ENCODE measurements around the gene ASTE1. TPM values are rescaled to one million over a fixed set of nuclear protein-coding genes. Genes with fewer than 3 reads are reported as not detected.

ASTE1 gene
- total RNA-seq, 1 experiment from 2014 or later: 2.4 TPM

DNA sequence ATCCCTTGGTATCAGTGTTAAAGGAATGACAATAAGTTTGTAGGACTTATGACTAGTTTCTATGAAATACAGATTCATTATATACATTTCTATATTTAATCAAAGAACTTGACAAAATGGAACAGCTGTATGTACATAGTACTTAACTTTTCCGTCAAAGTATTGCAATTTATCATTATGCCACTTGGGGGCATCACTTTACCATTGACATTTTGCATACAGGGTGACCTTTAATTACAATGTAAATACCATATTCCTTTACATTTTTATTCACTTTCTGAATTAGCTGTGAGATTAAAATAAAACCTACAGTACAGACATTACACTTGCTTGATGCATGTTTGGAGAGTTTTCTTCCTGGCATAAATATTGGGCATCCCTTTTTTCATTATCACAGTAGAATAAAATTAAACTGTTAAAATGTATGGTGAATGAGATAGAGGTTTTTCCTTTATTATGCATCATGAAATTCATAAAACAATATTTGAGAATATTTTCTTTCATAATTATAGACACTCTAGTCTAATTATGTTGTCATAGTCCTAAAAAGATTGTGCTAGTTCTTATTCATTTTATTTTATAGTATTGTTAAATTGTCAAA is 7.0 kb upstream of the ASTE1 start:
- no peaks in the 10 kb centered on the region for H3K27me3 ChIP-seq (ENCODE audit: insufficient read depth, low read length)
- ATAC-seq (peak; percentile 65), DNase-seq (ENCODE audit: low read depth, low spot score) (peak; percentile 41)
- intact Hi-C loops (cut with micrococcal nuclease): loop anchor here (1.0 to 10.0 kb wide), 5 partner anchors 286 to 1151 kb away; partner anchors contain the start of gene PIK3R4
- H3K4me3 ChIP-seq (replicated peaks in 1 of 2; ENCODE audit: low read depth in 1 of 2, low read length in 2 of 2): no peak overlapping the region
- ChIA-PET POLR2A (no interaction called here), RAD21 (ENCODE audit: low non-redundant PET in 1 of 2, low total read pairs in 2 of 2, uncharacterized antibody in 2 of 2, unreplicated experiment in 2 of 2) (no interaction called here), CTCF (interaction anchor here (0.8 to 1.9 kb wide), 3 partner anchors 9 to 1001 kb away, joined by 3 to 7 read pairs (median 3); partner anchors contain the start of gene CPNE4)
- H3K27ac ChIP-seq (ENCODE audit: low read depth, low read length): no peak overlapping the region
- no TSS peak for BruUV-seq (replicated peaks)
- no peaks in the 10 kb centered on the region for H4K20me1 ChIP-seq (ENCODE audit: insufficient read depth)
- no peak overlapping the region for H2AFZ ChIP-seq (ENCODE audit: low read depth, low read length, poor library complexity, severe bottlenecking)
- TF ChIP-seq, protein P1, sequence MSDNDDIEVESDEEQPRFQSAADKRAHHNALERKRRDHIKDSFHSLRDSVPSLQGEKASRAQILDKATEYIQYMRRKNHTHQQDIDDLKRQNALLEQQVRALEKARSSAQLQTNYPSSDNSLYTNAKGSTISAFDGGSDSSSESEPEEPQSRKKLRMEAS (IDR thresholded peaks at IDR 0.05): no peak
- no peak for TF ChIP-seq CBX3 (IDR thresholded peaks at IDR 0.05; ENCODE audit: low read depth)
- peak; percentile 37 to 76 (median 55); a peak in 5 of 6 replicates for TF ChIP-seq CTCF (IDR thresholded peaks at IDR 0.05 in 2 of 3, conservative IDR thresholded peaks at IDR 0.05 in 1 of 3; ENCODE audit: borderline replicate concordance in 1 of 3, insufficient read depth in 1 of 3, low read depth in 2 of 3, low read length in 2 of 3)
- TF ChIP-seq YY1 (IDR thresholded peaks at IDR 0.05; ENCODE audit: extremely low read depth, insufficient replicate concordance, low read depth, low read length): no peak
- TF ChIP-seq ELF1 (IDR thresholded peaks at IDR 0.05; ENCODE audit: borderline replicate concordance, low read depth): no peak
- TF ChIP-seq, protein P2, sequence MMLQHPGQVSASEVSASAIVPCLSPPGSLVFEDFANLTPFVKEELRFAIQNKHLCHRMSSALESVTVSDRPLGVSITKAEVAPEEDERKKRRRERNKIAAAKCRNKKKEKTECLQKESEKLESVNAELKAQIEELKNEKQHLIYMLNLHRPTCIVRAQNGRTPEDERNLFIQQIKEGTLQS (IDR thresholded peaks at IDR 0.05): no peak
- no peak for TF ChIP-seq ZFX (IDR thresholded peaks at IDR 0.05)
- no peak for TF ChIP-seq REST (IDR thresholded peaks at IDR 0.05; ENCODE audit: low read depth)
- no peak for TF ChIP-seq EZH2 (IDR thresholded peaks at IDR 0.05)
- TF ChIP-seq SRF (IDR thresholded peaks at IDR 0.05; ENCODE audit: low read depth): no peak
- TF ChIP-seq CEBPB (IDR thresholded peaks at IDR 0.05; ENCODE audit: low read depth): no peak
- TF ChIP-seq JUND (IDR thresholded peaks at IDR 0.05): no peak
- no peak for TF ChIP-seq SIN3A (IDR thresholded peaks at IDR 0.05; ENCODE audit: low read depth)
- TF ChIP-seq RAD21 (IDR thresholded peaks at IDR 0.05; ENCODE audit: low read depth): peak; percentile 72
- no peak for TF ChIP-seq ZBTB33 (IDR thresholded peaks at IDR 0.05; ENCODE audit: extremely low read depth, insufficient replicate concordance, low read length)
- H3K4me1 ChIP-seq (ENCODE audit: control insufficient read depth in 1 of 2, insufficient read depth in 2 of 2, low read length in 2 of 2): no peaks in the 10 kb centered on the region
- no peak overlapping the region for H3K4me2 ChIP-seq (ENCODE audit: low read length)
- H3K9me3 ChIP-seq (ENCODE audit: control insufficient read depth in 1 of 2, insufficient read depth in 1 of 2, low read depth in 1 of 2, low read length in 2 of 2): no peaks in the 10 kb centered on the region
- H3K79me2 ChIP-seq (ENCODE audit: insufficient read depth, low read length): no peaks in the 10 kb centered on the region
- H3K9me2 ChIP-seq (ENCODE audit: insufficient read depth): no peaks in the 10 kb centered on the region
- H3K9ac ChIP-seq (ENCODE audit: low read length): no peak overlapping the region
- no peaks in the 10 kb centered on the region for H3K36me3 ChIP-seq (ENCODE audit: control insufficient read depth in 1 of 2, insufficient read depth in 2 of 2, low read length in 2 of 2)
